Ishikawa (cell line): ENCODE results near the gene KISS1R.

Experiments
- CEBPB ChIP-seq: IDR thresholded peaks from 2 replicates; pipeline ENCODE4 v1.6.1; 2012
- CREB1 ChIP-seq: IDR thresholded peaks from 2 replicates; pipeline ENCODE4 v1.6.1; 2012; ENCODE audit warnings: low read depth
- EP300 ChIP-seq: IDR thresholded peaks from 2 replicates; pipeline ENCODE4 v1.6.1; 2012; ENCODE audit warnings: borderline replicate concordance
- FOXM1 ChIP-seq: IDR thresholded peaks from 2 replicates; pipeline ENCODE4 v1.6.1; 2012; ENCODE audit warnings: low read depth, borderline replicate concordance
- NFIC ChIP-seq: IDR thresholded peaks from 2 replicates; pipeline ENCODE4 v1.6.1; 2012
- RAD21 ChIP-seq: IDR thresholded peaks from 2 replicates; pipeline ENCODE4 v1.6.1; 2012; ENCODE audit warnings: low read depth
- REST ChIP-seq: IDR thresholded peaks from 2 replicates; pipeline ENCODE4 v1.6.1; 2012; ENCODE audit warnings: low read depth, mild to moderate bottlenecking
- TAF1 ChIP-seq: IDR thresholded peaks from 2 replicates; pipeline ENCODE4 v1.6.1; 2012; ENCODE audit warnings: low read depth, mild to moderate bottlenecking
- TCF12 ChIP-seq: IDR thresholded peaks from 2 replicates; pipeline ENCODE4 v1.6.1; 2012; ENCODE audit warnings: low read depth
- TEAD4 ChIP-seq: IDR thresholded peaks from 2 replicates; pipeline ENCODE4 v1.6.1; 2012
- YY1 ChIP-seq: IDR thresholded peaks from 2 replicates; pipeline ENCODE4 v1.6.1; 2012; ENCODE audit warnings: low read depth
- TF ChIP-seq, protein P1 (sequence below): IDR thresholded peaks from 2 replicates; pipeline ENCODE4 v1.6.1; 2012
- TF ChIP-seq, protein P2 (sequence below): IDR thresholded peaks from 2 replicates; pipeline ENCODE4 v1.6.1; 2012

DNA sequence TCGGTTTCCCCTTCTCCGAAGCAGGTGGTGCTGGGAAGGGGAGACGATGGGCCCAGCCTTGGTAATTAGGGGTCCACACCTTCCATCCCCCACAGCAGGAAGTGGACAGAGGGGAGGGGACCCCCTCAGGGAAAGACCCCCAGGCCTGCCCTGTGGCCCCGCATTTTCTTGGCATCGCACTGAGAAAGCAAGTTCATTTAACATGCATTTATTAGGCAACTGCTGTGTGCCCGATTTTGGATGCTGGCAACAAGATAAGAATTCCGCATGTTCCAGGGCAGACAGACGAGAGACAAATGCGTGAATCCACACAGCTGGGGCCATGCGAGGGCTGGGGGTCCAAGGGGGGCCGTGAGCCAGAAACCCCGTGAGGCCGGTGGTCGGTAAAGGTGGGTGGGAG, 37.1 kb downstream of the KISS1R start:
- TF ChIP-seq TCF12 (no peak), EP300 (no peak), RAD21 (no peak), YY1 (no peak), REST (no peak), CREB1 (no peak), TEAD4 (no peak), FOXM1 (no peak), CEBPB (no peak), TAF1 (no peak), NFIC (no peak)
- TF ChIP-seq, protein P1, sequence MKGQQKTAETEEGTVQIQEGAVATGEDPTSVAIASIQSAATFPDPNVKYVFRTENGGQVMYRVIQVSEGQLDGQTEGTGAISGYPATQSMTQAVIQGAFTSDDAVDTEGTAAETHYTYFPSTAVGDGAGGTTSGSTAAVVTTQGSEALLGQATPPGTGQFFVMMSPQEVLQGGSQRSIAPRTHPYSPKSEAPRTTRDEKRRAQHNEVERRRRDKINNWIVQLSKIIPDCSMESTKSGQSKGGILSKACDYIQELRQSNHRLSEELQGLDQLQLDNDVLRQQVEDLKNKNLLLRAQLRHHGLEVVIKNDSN, result no peak
- TF ChIP-seq, protein P2, sequence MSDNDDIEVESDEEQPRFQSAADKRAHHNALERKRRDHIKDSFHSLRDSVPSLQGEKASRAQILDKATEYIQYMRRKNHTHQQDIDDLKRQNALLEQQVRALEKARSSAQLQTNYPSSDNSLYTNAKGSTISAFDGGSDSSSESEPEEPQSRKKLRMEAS, result no peak
